HG03097 (cell line): ENCODE data around the gene PTPRG.

Source experiments
- ATAC-seq: cut with Tn5 transposase; IDR thresholded peaks from one replicate; pipeline ENCODE4 v1.9.1; 2021; ENCODE audit not compliant: unreplicated experiment, low FRiP score

Gene PTPRG

DNA sequence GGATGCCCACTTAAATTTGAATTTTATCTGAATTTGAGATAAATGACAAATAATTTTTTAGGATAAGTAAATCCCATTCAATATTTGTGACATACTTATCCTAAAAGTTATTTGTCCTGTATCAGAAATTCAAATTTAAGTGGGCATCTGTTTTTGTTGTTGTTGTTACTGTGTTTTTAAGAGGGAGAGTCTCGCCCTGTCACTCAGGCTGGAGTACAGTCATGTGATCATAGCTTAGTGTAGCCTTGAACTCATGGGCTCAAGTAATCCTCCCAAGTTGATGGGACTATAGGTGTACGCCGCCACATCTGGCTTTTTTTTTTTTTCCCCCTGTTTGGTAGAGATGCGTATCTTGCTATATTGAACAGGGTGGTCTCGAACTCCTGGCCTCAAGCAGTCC lies 283.0 kb downstream of the PTPRG start:
- ATAC-seq: no peak

DNA sequence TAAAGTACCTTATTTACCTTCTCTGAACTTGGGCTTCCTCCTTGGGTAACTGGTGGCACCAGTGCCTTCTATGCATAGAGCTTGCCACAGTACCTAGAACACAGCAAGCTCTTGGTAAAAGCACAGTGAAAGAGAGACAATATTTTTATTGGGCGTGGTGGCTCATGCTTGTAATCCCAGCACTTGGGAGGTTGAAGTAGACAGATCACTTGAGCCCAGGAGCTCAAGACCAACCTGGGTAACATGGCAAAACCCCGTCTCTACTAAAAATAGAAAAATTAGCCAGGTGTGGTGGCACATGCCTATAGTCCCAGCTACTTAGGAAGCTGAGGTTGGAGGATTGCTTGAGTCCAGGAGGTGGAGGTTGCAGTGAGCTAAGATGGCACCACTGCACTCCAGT lies 285.1 kb downstream of the PTPRG start:
- no peak for ATAC-seq

DNA sequence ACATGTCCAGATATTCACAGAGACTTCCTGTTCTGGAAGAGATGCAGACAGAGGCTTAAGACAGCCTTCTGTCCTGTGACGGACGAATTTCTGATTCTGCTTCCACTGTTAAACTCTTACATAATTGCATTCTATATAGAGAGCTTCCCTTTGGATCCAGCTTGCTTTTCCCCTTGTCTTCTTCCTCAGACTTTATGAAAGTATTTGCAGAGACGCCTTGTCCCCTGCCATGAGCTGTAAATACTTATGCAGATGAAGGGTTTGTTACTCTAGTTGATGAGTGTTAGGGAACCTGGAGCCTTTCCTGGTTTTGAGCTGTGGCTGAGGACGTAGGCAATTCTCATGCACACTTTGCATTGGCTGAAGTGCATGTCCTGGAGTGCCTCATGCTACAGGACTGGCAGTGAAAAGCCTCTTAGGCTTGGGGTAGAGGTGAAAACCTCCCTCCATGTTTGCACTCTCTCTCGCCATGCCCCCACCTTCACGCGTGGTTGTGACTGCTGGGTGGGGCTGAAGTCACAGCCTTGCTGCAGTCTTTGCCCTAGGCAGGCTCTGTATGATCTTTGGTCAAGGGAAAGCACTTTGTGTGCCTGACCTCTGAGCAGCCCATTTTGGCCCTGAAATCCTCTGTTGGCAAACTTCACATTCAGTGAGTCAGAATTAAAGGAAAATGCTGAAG lies 286.6 kb downstream of the PTPRG start:
- no peak for ATAC-seq

DNA sequence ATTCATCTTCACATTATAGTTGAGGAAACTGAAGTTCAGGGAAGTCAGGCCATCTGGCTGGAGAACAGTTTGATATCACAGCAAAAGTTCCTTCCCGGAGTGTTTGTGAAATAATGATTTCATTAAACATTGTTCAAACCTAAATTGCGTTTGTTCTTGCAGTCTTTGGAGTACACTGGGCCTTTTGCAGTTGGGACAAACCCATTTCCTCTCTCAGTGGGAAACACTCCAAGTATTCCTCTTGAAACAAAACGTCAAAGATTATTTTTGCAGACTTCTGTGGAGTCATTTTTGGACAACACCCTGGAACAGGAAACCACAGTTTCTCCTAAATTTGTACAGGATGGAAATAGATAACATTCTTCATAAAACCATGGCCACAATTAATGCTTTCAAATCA lies 287.5 kb downstream of the PTPRG start:
- ATAC-seq: no peak

DNA sequence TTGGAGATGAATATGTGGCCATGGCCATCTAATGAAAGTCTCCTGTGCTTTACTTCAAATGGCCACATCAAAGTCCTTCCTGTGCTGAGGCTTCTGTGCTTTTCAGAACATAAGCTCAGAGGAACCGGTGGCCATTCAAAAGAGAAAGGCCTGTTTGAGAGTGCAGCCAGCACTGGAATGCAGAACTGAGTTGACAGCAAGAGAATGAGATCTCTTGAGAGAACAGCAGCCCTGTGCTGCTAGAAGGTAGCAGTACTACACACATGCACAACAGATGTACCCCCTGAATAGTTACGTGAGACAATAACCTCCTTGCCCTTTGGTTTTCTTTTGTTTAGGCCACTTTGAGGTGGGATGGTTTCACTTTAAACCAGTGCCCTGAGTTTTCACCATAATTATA lies 292.5 kb downstream of the PTPRG start:
- ATAC-seq: no peak

DNA sequence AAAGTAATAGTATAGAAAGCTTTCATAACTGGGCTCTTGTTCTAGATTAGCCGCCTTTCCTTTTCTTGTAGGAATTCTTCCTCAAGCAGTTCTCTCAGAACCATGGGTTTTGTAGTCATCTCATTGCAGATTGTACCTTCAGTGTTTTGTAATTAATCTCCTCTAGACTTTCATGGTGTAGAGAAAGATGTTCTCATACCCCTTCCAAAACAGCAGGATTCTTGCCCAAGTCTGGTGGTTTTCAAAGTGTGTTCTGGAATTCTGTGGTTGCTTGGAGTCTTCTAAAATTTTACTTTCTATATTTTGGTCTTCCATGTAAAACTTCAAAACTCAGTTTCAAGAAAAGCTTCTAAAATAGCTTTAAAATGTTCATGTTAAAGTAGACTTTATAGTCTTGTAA lies 293.8 kb downstream of the PTPRG start:
- no peak for ATAC-seq

DNA sequence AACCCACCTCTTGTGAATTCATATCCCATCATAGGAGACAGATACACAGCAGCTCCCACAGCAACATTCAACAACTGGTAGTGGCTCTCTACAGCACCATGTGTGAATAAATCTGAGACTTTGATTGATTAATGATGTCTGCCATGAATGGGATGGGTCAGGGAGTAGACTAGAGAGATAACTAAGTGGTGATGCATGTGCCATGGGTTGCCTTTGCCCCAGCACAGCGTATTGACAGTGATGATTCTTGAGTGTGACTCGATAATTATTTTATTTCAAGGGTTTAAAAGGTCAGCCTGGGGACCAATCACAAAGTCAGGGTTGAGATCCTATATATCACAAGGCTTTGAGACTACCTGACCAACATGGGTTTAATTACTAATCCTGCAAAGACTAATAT lies 295.9 kb downstream of the PTPRG start:
- no peak for ATAC-seq

DNA sequence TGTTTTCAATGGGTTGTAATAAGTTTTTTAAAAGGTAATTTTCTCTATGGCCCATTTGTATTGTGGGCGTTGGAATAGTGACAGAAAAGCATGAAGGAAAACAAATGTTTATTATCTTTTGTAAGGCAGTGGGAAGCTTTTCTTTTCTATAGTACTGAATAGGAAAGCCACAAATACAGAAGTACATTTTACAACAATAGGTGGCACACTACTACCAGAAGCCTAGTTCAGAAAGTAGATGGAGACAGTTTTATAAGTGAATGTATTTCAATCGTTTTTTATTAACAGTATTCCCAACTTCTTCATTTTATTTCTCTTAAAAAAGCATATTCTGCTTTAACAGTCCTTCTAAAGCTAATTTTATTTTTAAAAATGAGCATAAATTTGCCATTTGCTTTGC lies 296.7 kb downstream of the PTPRG start:
- no peak for ATAC-seq

DNA sequence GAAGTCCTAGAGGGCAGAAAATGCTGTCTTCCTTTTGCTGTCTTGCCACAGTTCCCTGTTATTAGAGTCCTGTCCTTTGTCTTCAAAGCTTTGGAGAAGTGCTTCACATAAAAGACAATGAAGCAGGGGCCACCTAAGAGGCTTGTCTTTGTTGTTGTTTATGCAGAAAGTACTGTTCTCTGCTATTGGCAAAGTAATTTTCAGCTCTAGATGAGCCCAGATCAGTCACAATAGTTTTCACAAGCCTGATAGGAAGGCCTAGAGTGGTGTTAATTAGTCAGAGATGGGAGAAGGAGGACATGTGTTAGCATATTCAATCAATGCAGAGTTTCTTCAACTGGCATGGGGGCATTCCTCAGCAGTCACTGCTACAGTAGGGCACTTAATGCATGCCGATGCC lies 300.0 kb downstream of the PTPRG start:
- no peak for ATAC-seq

DNA sequence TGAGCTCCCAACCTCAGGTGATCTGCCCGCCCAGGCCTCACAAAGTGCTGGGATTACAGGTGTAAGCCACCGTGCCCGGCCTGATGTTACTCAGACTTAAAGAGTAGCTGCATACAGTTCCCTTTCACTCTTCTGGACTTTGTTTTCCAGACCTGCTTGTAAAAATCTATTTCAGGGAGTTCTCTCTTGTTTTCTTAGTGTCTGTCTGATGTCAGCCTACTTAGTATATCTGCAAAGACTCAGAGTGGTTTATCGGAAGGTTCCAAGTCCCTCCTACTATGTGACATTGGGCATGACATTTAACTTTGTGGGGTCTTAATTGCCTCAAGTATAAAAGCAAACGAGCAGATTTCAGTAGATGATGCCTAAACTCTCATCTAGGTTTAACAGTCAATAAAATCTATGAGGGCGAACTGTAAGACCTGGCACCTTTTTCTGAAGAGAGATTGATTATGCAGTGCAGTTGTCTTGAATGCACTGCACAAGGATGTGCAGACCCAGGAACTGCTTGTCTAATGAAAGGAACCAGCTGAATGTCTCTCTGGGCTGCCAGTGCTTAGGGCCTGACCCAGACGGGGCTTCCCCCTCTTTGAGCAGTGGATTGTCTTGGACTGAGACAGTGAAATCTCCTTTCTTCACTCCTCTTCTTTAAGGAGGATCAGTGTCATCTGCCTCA lies 301.4 kb downstream of the PTPRG start:
- ATAC-seq: no peak

DNA sequence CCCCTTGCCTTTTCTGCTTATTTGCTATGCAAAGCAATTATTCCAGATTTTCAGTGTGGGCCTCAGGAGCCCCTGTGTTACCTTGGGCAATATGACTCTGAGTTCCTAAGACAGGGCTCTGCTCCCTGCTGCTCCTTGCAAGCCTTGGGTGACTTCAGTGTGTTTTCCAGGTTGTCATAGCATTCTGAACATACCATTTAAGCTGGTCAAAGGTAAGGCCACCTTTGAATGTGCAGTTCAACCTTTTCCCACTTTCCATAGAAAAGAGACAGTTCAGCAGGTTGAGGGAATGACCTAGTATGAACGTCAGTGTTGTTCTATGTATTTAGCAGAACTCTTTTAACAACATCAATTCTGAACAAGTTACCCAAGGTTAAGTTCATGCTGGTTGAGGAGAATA lies 302.2 kb downstream of the PTPRG start:
- ATAC-seq: no peak

DNA sequence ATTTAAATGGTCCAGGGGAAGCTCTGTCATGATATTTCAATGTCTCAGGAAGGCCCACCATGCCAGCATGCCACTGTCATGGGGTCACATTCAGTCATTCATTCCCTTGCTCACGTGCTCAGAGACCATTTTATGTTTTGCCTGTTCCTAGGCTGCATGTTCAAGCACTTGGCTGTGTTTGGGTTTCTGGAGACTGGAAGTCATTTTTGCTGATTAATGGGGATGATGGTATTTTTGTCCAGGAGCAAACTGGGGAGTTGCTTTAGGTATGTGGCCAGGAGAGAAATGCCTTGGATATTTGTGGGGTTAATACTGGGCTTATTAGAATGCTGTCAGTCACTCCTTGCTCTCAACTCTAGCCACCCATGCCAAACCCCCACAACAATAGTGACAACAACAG lies 303.5 kb downstream of the PTPRG start:
- no peak for ATAC-seq

DNA sequence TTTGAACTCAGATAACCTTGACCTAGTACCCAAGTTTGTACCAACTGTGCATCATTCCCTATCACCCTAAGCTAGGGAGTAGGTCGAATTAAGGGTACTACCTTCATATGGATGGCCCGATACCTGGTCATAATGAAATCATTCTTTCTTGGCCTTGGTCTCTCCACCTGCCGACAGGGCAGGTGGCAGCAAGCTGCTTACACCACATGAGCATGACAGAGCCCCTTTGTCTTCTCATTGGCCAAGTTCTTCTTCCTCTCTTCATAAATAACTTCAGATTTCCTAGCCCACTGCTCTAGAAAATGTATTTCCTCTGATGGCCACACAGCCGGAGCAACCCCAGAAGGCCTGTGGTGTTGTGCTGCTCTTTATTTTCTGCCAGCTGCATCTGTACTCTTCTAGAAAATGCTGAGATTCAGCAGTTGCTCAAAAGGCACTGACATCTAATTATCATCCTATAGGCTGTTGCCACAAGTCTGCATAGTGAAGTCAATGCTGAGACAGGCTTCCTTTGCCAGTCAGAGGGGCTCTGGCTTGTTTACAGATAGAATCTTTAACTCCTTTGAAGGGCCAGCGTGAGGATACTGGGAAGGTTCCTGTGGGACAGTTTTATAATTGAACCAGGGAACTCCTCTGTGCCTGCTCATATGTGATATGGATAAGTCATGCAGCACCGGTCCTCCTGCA lies 304.2 kb downstream of the PTPRG start:
- ATAC-seq: no peak

DNA sequence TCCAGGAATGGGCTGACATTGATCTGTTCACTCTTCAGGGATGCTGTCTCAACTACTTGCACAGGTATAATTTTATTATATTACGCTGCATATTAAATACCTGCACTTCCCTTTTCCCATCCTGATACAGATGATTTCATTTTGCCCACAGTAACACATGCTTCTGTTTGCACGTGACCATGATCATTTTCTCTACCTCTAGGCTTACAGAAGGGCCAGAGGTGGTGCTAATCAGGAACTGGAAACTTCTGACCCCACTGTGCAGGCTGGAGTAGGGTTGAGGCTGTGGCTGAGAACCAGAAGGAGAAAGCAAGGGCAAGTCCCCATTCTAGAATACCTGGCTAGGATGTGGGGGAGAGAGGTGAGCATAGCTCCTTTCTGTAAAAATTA lies 304.8 kb downstream of the PTPRG start:
- no peak for ATAC-seq

DNA sequence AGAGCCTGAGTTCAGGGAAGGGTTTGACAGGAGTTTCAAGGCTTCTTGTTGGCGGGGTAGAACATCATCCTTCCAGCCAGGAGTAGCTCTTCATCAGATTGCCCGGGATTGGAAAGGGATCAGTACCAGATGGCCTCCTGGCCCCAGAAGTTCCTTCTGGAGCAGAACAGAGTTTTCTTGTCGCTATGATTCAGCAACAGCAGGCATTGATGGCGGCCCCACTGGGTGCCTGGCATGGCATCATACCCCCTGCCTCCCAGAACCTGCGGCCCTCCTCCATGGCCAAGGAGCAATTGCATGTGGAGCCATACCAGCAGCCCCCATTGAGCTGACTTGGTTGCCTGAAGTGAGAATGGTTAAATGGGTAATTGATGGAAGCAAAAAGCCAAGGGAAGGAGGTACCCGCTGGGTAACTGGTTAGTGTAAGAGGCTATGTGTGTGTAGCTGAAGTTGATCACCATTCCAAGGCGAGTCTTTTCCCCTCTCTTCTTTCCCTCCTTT lies 305.6 kb downstream of the PTPRG start:
- no peak for ATAC-seq

DNA sequence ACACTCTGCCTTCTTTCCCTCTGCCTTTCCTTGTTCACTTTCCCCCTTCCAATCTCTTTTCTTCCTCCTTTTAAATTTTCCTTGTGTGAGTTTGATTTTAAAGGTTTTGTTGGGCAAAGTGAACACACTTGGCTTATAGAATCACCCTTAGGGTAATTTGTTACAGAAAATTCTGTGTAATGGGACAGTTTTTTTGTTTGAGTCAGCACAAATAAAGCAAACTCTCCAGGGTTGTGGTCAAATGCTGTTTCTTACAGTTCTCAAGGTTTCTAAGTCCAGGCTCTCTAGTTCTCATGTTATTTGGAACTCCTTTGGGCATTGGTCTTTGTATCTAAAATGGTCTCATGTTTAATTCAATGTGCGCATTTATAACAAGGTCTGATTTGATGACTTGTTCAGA lies 307.1 kb downstream of the PTPRG start:
- ATAC-seq: no peak

DNA sequence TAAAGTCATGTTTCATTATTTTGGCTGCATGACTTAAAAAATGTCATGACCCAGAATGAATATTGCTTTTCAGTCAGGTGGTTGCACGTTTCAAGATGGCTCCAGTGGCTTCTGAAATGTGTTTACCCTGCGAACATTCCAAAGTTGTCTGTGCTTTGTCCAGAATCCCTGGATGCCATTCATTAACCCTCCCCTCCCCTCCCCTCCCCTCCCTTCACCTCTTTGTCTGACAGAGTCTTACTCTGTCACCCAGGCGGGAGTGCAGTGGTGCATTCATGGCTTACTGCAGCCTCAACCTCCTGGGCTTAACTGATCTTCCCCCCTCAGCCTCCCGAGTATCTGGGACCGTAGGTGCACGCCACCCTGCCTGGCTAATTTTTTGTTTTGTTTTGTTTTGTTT lies 308.0 kb downstream of the PTPRG start:
- no peak for ATAC-seq

DNA sequence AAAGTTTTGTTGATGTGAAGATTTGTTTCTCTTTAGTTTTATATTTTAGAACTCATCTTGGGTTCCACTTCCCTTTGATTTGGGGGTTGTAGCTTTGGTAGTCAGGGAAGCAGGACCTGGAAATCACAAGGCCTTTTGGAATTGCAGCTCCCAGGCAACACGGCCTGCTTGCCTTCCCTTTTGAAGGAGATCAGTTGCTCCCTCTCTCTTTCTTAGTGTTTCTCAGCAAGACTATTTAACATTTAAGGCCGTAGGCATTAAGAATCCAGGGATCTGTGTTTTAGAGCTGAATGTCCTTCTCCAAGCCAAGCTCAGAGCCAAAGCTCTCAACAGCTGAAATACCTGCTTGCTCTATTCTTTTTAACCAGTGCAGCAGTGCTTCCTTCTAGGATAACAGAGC lies 310.3 kb downstream of the PTPRG start:
- no peak for ATAC-seq

DNA sequence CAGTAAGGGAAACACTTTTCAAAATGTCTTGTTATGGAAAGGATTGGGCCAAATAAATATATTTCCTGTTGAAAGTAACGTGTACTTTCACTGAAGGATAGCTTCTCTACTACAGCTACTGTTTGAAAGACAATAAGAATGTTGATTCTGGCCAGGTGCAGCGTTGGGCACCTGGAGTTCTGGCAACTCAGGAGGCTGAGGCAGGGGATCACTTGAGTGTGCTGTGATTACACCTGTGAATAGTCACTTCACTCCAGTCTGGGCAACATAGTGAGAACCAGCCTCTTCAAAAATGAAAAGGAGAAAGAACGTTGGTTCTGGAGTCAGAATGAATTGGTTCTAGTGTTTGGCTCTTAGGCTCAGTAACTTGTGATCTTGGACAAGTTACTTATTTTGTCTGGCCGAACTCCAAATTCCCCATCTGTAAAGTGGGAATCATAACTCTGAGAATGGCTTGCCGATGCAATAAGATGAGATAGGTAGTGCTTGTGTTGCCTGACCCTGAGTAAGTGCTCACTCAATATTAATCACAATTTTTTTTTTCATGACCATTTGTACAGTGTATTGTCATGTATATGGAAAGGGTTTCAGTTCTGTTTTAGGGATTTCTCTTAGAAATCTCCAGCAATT lies 310.8 kb downstream of the PTPRG start:
- ATAC-seq: no peak

DNA sequence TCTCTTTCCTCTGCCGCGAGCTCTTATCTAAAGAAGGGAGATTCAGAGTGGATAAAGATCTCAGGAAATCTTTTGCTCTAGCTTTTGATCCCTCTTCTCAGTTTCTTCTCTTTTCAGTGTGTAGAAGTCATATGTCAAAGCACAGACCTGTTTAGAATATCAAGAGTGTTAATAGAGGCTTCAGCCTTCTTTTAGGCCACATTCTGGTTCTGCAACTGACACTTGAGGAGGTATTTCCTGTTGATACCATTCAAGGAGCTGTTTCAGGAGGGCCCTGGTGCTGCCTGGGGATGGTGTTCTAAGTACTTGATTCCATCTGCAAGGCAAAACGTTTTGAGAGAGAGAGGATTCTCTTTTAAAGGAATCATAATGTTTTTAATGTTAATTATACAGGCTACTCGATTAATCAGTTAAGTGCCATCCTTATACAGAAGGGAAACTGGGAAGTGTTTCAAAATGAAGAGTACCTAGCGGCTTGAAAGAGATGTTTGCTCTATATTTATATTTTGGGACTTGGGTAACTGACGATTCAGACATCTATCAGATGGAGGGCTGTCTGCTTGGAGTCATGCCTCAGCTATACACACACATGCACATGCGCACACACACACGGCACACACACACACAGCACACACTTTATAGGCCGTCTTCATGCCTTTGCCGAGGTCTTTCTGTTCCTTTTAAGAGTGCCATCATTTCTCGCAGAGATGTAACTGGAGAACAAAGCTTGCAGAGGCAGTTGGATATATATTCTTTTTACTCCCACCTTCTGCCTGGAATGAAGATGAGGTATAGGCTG lies 313.9 kb downstream of the PTPRG start:
- ATAC-seq: no peak
